GM06990 (cell line): ENCODE results near the gene NSUN5.
"Not testable (repeated sequence)": the region's sequence is repeated elsewhere in the genome, so short reads cannot be mapped to it uniquely, and the experiment has no call there.

Source experiments
- DNase-seq: peaks from one replicate; pipeline ENCODE4 v3.0.0-alpha.2; 2011; ENCODE audit not compliant: insufficient read length; ENCODE audit errors: extremely low read depth
- H3K27me3 ChIP-seq: replicated peaks from 2 replicates; pipeline ENCODE4 v1.6.0; 2011; ENCODE audit warnings: low read length; ENCODE audit not compliant: control insufficient read depth, insufficient read depth
- H3K36me3 ChIP-seq: 2 replicates; pipeline ENCODE4 v1.5.1; 2011; ENCODE audit warnings: low read length; ENCODE audit not compliant: control insufficient read depth, insufficient read depth
- H3K4me3 ChIP-seq: replicated peaks from 2 replicates; pipeline ENCODE4 v1.5.1; 2011; ENCODE audit warnings: low read depth, mild to moderate bottlenecking, control low read depth, low read length
- CTCF ChIP-seq: IDR thresholded peaks from 2 replicates; pipeline ENCODE4 v1.5.1; 2011; ENCODE audit warnings: low read length, control low read depth, mild to moderate bottlenecking, inconsistent platforms; ENCODE audit not compliant: insufficient read depth, poor library complexity, severe bottlenecking

The NSUN5 gene

GRCh38 chr7:73319541-73319940, 10.9 kb upstream of the NSUN5 start:
- not testable (repeated sequence) for H3K36me3 ChIP-seq, H3K4me3 ChIP-seq, H3K27me3 ChIP-seq, DNase-seq

GRCh38 chr7:73318656-73319204, 10.1 kb upstream of the NSUN5 start:
- H3K4me3 ChIP-seq, H3K36me3 ChIP-seq, DNase-seq, H3K27me3 ChIP-seq: not testable (repeated sequence)

GRCh38 chr7:73316521-73316920, 7.9 kb upstream of the NSUN5 start:
- H3K27me3 ChIP-seq: no peaks in the 10 kb centered on the region
- no peak overlapping the region for H3K4me3 ChIP-seq
- H3K36me3 ChIP-seq: no peaks in the 10 kb centered on the region
- no peak for DNase-seq
- TF ChIP-seq CTCF: no peak

DNA sequence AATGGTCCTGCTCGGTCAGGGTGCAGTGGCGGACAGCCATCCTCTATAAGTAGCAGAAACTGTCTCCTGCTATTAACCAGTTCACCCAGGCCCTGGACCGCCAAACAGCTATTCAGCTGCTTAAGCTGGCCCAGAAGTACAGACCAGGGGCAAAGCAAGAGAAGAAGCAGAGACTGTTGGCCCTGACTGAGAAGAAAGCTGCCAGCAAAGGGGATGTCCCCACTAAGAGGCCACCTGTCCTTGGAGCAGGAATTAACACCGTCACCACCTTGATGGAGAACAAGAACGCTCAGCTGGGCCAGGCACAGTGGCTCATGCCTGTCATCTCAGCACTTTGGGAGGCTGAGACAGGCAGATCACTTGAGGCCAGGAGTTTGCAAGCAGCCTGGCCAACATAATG, 5.6 kb upstream of the NSUN5 start:
- Histone ChIP-seq H3K36me3 (no peaks in the 10 kb centered on the region), H3K27me3 (no peaks in the 10 kb centered on the region), H3K4me3 (no peak overlapping the region)
- DNase-seq: no peak
- TF ChIP-seq CTCF: no peak

- no peak for TF ChIP-seq CTCF
- Histone ChIP-seq H3K4me3 (no peak overlapping the region), H3K36me3 (no peaks in the 10 kb centered on the region), H3K27me3 (no peaks in the 10 kb centered on the region)
- DNase-seq: no peak
Measured at GRCh38 chr7:73313521-73313906, 4.9 kb upstream of the NSUN5 start.

DNA sequence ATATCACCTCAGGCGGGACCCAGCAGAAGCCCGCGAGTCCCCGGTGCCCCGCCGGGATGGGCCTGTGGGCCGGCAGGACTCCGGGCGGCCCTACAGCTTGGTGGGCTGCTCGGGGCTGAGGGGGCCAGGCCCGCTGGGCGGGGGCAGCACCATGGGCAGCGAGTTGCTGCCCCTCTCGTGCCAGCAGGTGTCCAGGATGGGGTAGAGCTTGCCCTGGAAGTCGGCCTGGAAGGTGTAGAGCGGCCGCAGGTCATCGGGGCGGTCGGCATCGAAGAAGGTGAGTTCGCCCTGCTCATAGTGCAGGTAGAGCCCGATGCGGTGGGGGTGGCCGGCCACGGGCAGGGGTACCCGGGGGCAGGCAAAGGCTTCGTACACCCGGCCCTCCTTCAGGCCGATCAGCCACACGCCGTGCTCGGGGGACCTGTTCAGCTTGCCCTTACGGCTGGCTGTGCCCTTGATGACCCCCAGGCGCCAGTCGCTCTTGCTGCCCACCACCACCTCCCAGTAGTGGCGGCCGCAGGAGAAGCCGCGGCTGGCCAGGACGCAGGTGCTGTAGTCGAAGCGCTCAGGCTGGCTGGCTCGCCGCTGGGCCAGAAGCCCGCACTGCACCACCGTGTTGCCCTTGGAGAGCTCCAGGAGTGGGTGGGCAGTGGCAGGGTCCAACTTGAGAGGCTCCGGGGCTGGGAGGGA, 4.3 kb upstream of the NSUN5 start:
- no peak for DNase-seq
- H3K4me3 ChIP-seq: no peak overlapping the region
- no peaks in the 10 kb centered on the region for H3K36me3 ChIP-seq
- no peaks in the 10 kb centered on the region for H3K27me3 ChIP-seq
- TF ChIP-seq CTCF: no peak

GRCh38 chr7:73311421-73311820, 2.8 kb upstream of the NSUN5 start:
- not testable (repeated sequence) for H3K27me3 ChIP-seq, DNase-seq, H3K36me3 ChIP-seq, H3K4me3 ChIP-seq
